ENCODE results near the gene UGT3A1.
"Not testable (repeated sequence)": the region's sequence is repeated elsewhere in the genome, so short reads cannot be mapped to it uniquely, and the experiment has no call there.

Gene UGT3A1

GRCh38 chr5:35987776-35988175, 3.4 kb downstream of the UGT3A1 start:
- DNase-seq, result no peak

GRCh38 chr5:35979715-35980114, 11.5 kb downstream of the UGT3A1 start:
- no peak for DNase-seq

- not testable (repeated sequence) for DNase-seq
These were observed 14.3 kb downstream of the UGT3A1 start for GRCh38 chr5:35976859-35977258.

DNA sequence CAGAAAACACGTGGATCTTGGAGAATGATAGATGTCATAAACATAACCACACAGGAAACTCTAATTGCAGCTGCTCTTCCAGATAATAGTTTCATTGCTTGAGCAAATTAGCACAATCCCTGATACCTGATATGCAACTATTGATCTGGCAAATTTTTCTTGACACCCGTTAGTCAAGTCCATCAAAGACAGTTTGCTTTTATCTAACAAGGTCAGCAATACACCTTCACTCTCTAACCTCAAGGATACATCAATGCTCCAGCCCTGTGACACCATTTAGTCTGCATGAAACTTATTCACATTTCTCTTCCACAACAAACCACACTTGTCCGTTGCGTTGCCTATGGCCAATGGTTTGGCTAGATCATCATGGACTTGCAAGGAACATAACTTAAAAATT, 16.6 kb downstream of the UGT3A1 start:
- no peak for DNase-seq

DNA sequence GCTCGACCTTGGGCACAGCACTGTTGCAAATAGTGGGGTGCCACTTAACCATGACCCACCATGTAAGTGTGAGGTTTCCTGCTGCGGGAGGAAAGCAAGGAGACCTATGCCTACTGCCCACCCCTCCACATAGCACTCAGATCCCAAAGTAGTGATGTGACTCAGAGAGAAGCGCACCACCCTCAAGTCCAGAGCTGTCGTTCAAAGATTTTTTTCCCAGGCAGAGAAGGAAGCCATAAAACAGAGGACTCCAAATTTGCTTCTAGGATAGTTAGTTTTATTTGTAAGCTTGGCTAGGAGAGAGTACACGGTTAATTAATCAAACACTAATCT, 19.3 kb downstream of the UGT3A1 start:
- DNase-seq, result no peak

GRCh38 chr5:35971186-35971877, 19.9 kb downstream of the UGT3A1 start:
- DNase-seq, result no peak

GRCh38 chr5:35963381-35963843, 27.8 kb downstream of the UGT3A1 start:
- no peak for DNase-seq

GRCh38 chr5:35960328-35960727, 30.9 kb downstream of the UGT3A1 start:
- no peak for DNase-seq

DNA sequence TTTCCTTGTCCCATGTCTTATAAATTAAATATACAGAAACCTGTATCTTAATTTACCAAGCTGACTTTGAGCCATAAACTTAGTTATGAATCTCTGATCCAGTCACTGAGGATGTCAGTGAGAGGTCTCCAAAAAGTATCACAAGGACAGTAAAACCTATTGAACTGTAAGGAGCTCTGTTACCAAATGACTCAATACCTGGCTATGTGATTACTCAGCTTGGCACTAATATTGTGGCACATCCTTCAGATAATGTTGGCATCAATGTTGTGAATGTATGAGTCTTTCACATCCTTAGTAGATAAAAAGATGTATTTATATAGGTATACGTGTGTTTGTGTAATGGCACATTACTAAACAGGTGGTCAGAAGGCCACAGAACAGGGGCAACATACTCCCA, 34.8 kb downstream of the UGT3A1 start:
- no peak for DNase-seq

DNA sequence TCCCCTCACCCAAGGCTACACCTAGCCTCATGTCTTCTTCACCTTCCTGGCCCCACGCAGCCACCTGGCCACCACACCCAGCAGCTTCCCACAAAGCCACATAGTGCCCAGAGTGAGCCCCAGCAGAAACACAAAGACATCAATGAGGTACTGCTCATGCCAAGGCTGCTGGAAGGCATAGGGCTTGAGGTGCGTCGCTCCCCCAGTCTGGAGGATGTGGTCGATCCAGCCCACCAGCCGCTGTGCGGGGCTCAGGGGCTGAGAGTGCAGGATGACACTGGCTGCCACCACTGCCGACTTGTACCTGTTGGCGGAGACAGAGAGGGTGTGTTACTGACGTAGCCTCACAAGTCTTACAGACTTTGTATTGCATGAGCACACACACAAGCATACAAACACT, 37.0 kb downstream of the UGT3A1 start:
- DNase-seq, result no peak

GRCh38 chr5:35947085-35947484, 44.1 kb downstream of the UGT3A1 start:
- DNase-seq, result no peak

DNA sequence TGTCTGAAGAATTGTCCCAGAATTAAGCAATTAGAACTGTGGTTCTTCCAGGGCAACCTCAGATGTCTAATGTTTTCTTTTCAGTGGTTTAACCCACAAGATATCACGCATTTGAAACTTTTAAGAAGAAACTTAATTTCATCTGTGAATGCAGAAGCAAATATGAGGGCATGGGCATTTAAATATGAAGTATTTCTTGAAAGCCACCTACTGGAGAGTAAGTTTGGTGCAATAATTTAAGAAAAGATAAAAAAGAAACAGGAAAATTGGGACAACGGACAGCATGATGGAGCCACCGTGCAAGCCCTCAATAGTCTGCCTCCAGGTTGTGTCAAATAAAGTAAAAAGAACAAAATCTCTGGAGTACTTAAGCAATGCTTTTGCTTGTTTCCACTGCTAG, 51.6 kb downstream of the UGT3A1 start:
- no peak for DNase-seq

- DNase-seq, result no peak
These were observed 52.5 kb downstream of the UGT3A1 start, which contains the start of gene CAPSL for GRCh38 chr5:35938568-35939227. Gene CAPSL (minus strand): TSS chr5:35938622. CDS start chr5:35921120, 17,502 bp downstream.

- DNase-seq, result no peak
These were observed 64.7 kb downstream of the UGT3A1 start for GRCh38 chr5:35926389-35927051.

DNA sequence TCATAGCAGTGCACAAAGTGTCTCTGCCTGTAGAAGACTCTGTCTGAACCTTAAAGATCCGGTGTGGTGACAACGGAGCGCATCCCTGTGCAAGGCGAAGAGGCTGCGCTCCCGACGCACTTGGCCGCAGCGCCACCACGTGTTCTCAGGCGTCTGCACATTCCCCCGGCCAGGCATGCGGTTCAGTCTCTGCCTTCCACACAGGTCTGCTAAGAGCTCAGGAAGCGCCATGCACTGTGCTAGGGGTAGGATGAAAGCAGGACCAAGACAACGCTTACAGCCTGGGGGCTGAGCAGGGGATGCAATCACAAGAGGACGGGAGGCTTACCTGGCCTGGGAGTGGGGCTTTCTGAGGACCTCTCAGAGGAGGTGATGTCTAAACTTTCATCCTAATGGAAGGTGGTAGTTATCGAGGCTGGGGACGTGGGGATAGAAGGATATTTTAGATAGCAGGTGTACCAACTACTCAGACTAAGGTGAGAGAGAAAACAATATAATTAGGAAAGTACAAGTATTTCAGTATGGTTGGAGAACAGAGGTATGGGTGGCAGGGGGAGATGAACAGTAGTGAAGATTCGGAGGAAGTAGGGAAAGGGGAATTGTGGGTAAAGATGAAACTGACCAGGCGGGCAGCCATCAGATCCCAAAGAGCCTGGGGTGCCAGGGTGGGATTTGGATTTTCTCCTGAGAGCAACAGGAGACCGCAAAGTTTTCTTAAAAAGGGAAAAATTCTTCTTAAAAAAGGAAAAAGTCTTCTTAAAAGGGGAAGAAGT, 66.1 kb downstream of the UGT3A1 start:
- peak; percentile 22 for DNase-seq

DNA sequence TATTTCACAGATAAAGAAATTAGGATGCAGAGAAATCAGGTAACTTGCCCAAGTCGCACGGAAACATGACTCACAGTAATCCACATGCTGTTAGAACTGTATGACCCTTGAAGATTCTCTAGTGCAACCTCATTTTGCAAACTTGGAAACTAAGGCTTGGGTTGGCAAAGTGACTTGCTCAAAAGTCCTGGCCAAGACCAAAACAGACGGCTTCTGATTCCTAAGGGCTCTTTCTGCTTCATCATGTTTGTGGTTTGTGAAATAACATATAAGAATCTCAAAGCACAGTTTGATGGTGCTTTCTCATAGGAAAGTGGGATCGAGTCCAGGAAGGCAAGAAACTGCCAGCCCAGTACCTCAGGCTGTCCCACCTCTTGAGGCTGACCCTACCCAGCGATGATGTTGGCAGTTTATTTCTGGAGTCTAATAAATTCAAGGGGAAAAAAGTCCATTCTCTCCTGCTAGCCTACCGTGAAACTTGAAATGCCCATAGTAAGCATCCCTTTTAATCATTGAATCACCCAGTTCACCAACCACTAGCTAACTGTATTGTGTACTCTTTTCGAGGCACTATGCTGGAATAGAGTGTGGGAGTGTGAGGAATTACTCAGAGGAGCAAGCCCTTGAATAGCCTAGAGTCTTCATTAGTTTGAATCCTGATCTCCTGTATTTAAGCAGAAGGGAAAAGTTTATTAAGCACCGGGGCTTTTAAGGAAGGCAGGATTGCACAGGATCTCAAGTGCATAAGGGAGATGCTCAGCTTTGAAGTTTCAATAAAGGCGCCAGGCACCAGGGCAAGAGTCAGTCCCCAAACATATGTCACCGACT, 66.9 kb downstream of the UGT3A1 start:
- DNase-seq, result no peak

DNA sequence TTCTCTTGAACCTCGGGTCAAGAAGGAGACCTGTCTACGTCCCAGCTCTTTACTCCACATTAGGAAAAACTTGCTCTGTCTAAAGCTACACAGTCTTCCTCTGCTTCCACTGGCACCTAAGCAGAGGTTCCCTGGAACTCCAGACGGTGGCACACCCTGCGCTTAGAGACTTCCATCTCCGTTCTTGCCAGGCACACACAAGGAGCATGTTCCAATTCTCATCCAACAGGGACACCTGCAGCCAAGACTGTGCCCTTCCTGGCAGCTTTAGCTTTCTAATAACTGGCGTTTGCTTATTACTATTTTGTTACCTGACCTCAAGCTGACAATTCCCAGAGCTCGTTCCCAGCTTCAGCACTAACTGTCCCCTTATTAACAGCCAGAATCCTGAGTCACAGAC, 68.7 kb downstream of the UGT3A1 start:
- DNase-seq, result no peak

GRCh38 chr5:35921930-35922329, 69.3 kb downstream of the UGT3A1 start:
- no peak for DNase-seq

- no peak for DNase-seq
These were observed 70.3 kb downstream of the UGT3A1 start for GRCh38 chr5:35920890-35921289.

GRCh38 chr5:35919191-35919590, 72.0 kb downstream of the UGT3A1 start:
- no peak for DNase-seq

GRCh38 chr5:35908814-35909213, 82.4 kb downstream of the UGT3A1 start:
- no peak for DNase-seq

- DNase-seq, result no peak
These were observed 83.0 kb downstream of the UGT3A1 start for GRCh38 chr5:35908228-35908627.

All from GOT3 (cell line).